HG02943 (cell line): ENCODE data around the gene PRKAB2.
"Not testable (repeated sequence)": the region's sequence is repeated elsewhere in the genome, so short reads cannot be mapped to it uniquely, and the experiment has no call there.

Source experiments
- ATAC-seq: cut with Tn5 transposase; IDR thresholded peaks from one replicate; pipeline ENCODE4 v1.9.1; 2021; ENCODE audit warnings: mild to moderate bottlenecking, low read depth, moderate library complexity; ENCODE audit not compliant: unreplicated experiment

PRKAB2 gene

DNA sequence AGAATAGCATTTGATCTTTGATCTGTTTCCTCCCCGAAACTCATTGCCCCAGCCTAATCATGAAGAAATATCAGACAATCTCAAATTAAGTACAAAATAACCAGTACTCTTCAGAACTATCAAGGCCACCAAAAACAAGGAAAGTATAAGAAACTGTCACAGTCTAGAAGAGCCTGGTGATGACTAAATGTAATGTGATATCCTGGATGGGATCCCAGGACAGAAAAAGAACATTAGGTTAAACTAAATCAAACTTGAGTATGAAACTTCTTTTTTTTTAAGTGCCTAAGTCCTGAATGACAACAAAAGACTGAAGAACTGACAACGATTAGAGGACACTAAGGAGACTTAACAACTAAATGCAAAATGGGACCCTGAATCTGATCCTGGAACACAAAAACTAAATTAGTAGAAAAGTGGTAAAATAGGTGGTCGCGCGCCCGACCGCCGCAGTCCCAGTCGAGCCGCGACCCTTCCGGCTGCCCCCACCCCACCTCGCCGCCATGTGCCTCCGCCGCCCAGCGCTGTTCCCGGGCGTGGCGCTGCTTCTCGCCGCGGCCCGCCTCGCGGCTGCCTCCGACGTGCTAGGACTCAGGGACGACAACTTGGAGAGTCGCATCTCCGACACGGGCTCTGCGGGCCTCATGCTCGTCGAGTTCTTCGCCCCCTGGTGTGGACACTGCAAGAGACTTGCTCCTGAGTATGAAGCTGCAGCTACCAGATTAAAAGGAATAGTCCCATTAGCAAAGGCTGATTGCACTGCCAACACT is 5.5 kb upstream of the PRKAB2 start:
- ATAC-seq = no peak

DNA sequence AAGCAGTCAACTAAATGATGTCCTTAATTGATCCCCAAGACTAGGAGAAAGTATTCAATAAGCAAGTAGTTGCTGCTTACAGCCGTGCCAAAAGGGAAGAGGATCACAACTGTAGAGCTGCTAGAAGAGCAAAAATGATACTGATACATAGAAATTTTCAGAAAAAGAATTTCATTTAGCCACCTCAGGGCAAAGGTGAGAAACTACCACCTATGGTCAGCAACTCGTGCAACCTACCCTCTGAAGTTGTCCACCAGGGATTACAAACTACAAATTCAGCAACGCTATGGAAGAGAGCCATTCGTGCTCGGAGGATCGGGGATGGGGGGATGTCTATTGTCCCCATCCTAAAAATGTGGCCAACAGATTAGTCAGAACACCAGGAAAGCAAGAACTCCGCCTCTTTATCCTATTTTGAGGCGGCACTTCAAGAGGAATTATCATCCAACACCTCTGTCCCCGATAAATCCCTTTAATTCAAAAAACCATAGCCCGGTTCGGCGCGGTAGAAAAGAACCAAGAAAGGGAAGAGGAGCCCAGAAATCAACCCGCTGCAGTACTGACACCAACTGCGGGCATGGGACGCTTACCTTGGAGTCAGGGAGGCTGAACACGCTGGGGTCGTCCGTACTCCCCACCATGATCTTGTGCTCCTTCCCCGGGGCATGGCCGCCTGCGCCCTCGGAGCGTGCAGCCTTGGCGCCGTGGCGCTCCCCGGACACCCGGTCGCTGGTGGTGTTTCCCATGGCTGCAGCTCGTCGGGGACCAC is 687 bp downstream of the PRKAB2 start:
- ATAC-seq = peak; percentile 24

DNA sequence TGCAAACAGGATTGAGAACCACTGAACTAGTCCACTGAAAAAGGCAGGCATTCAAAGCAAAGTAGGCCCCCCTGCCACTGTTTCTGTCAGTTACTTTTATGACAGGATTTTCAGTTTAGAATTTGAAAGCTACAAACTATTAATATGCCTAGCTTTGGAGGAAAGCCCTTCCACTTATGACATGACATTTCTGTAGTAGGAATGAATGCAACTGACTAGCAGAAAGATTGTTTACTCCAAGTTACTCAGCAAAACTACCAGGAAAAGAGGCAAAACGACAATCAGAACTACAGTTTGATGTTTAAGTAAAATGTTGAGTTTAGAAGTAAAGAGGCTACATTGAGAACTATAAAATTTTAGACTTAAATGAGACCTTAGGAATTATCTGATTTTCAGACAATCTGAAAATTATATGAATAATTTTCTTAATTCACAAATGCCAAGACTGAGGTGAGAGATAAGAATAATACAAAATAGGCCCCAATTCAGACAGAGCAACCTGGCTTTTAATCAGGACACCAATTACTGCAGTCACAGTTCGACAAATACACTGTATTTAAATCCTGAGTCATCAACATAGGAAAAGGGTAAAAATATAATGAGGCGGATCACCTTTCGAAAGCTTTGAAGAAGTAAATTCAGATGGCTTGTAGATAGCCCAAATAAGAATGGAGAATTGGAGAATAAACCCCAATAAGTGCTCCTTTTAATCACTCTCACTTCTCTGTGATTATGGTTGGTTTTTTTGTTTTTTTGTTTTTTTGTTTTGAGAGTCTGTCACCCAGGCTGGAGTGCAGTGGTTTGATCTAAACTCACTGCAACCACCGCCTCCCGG is 2.2 kb downstream of the PRKAB2 start:
- no peak for ATAC-seq

DNA sequence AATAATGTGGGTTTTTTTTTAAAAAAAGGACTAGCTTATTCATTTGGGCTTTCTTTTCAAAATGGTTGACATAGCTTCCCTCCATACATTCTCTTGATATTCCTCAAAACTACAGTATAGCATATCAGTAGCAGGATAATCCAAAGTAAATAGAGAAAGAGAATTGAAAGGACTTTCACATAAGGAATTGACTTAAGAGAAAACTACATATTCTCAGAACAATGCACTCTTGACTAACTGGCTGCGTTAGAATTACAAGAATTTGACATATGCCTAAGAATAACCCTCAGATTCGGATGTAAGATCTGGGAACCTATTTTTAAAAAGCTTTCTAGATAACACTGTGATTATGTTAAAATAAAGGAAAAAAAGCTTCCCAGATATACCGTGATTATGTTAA is 3.1 kb downstream of the PRKAB2 start:
- no peak for ATAC-seq

DNA sequence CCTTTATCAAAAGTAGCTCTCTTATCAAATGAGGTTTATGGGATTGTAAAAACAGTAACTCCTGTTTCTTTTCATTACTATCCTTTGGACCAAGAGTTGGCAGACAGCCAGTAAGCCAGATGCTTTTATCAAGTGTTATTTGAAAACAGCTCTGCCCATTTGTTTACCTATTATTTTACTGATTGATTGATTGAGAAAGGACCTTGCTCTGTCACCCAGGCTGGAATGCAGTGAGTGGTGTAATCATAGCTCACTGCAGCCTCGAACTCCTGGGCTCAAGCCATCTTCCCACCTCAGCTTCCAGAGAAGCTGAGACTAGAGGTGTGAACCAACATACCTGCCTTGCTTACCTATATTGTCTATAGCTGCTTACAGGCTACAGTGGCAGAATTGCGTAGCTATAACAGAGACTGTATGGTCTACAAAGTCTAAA is 3.6 kb downstream of the PRKAB2 start:
- no peak for ATAC-seq

DNA sequence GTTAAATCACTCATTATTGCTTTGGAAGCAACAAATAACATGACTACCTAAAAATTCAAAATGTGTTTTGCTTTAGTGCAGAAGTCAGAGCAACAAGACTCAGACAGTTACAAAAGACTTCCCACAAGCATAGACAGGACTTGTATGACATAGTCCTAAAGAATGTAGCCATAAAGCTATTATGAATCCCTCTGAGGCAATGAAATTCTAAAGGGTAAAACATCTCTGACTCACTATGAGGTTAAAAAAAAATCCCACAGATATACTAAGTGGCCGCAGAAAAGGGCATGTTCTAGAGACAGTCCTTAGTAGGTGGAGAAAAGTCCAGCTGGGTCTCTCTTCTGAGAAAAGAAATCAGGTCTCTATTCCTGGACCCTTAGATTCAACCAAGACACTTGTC is 4.9 kb downstream of the PRKAB2 start:
- no peak for ATAC-seq

DNA sequence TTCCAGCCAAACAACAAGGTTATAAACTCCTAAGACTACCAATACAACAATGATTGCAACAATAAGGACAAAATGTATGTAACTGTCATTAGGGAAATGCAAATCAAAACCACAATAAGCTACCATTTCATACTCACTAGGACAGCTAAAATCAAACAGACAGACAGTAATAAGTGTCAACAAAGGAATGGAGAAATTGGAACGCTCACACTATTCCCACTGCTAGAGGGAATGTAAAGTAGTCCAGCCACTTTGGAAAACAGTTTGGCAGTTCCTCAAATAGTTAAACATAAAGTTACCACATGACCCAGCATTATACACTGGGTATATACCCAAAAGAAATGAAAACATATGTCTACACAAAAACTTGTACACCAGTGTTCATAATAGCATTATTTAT is 9.3 kb downstream of the PRKAB2 start:
- ATAC-seq = no peak

DNA sequence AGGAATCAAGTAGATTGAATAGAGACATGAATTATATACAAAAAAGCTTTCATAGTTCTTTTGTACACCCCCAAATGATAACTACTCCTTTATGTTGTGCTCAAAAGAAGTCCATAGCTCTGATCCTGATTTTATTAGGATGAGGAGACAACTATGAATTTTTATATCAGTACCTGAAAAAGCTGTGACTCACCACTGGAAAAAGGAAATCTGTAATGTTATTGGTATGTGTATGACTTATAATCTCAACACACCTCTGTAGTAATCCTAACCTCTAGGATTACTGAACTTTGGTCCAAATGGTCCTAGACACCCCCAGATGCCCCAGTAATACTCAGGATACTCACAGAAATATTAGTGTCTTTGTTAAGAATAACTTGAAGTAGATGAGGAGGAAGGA is 10.2 kb downstream of the PRKAB2 start:
- ATAC-seq = no peak

DNA sequence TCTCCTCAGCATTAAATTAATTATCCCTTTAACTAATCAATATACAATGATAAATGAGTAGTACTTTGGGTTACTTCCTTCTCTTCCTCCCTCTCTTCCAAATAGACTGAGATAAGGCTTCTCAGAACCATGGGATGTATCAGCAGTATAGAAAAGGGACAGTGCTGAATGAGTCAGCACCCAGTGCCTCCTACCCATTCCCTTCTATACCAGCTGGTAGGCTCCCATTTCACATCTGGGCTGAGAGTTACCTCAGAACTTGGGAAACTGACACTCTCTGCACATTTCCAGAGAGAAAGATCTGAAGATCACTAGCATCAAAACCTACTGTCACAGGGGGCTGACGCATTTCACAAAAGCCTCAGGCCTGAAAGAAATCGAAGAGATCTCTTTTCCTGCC is 15.2 kb downstream of the PRKAB2 start:
- ATAC-seq = not testable (repeated sequence)

DNA sequence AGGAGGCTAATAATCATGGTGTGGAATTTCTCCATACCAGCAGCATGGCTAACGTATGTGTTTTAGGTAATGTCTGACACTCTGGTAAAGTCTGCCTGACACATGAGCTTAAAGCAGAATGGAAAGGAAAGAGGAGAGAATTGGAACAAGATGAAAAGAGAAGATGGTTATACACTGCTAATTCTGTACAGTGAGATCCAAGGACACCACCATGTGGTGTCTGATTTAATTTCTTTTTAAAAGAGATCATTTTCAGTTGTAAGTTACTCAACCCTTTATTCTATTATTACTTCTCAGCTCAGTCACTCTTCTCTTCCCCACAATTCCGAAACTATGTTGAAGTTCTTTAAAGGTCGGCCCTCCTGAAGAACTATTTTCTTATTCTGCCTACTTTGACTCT is 15.6 kb downstream of the PRKAB2 start:
- no peak for ATAC-seq

DNA sequence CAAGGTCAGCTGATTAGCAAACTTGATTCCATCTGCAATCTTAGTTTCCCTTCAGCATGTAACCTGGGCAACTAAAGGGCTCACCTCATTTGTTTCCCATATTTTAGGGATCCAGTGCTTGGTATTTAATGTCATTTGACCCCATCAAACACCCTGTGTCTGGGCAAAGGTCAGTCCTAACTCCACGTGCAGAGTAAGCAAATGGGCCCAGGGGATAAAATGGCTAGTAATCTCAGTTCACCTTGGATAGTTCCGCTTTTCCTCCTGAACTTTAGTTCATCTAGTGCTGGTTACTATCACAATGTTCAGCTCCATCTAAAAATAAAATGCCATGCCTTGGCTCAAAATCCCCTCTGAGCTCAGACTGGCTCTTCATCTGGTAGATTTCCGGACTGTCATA is 19.5 kb downstream of the PRKAB2 start:
- no peak for ATAC-seq

DNA sequence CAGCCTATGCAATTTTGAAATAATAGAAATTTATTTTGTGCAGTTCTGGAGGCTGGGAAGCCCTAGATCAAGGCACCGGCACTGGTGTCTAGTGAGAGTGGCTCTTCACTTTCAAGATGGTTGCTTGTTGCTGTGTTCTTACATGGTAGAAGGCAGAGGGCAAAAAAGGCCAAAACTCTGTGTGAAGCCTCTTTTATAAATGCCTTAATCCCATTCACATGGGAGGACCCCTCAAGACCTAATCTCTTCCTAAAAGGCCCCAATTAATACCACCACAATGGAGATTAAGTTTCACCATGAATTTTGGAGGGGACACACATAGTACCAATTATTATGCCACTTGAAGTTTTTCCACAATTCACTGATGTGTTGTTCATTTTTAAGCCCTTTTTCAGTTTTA is 21.0 kb downstream of the PRKAB2 start:
- no peak for ATAC-seq

DNA sequence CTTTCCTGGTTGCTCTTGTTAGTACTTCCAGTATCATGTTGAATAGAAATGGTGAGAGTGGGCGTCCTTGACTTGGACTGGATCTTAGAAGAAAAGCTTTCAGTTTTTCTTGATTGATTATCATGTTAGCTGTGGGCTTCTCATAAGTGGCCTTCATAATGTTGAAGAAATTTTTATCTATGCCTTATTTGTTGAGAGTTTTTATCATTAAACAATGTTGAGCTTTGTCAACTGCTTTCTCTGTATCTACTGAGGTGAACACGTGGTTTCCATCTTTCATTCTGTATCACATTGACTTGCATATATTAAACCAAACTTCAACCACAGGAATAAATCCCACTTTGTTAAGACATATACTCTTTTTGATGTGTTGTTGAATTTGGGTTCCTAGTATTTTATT is 29.4 kb downstream of the PRKAB2 start:
- no peak for ATAC-seq

DNA sequence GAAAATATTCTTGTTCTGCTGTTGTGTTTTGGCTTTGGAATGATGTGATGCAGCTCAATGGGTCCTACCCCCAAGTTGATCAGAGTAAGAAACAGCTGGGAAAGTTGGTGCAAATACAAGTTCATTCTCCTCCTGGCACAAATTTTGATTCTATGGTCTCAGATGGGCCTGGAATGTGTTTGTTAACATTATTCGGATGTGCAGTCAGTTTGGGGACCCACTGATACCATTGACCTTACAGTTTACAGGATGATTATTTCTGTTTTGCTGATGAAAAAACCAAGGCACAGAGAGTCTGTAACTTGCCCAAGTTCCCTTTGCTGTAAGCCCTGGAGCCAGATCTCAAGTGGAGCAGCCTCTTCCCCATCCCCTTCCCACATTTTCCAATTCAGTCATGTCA is 41.5 kb downstream of the PRKAB2 start:
- not testable (repeated sequence) for ATAC-seq

DNA sequence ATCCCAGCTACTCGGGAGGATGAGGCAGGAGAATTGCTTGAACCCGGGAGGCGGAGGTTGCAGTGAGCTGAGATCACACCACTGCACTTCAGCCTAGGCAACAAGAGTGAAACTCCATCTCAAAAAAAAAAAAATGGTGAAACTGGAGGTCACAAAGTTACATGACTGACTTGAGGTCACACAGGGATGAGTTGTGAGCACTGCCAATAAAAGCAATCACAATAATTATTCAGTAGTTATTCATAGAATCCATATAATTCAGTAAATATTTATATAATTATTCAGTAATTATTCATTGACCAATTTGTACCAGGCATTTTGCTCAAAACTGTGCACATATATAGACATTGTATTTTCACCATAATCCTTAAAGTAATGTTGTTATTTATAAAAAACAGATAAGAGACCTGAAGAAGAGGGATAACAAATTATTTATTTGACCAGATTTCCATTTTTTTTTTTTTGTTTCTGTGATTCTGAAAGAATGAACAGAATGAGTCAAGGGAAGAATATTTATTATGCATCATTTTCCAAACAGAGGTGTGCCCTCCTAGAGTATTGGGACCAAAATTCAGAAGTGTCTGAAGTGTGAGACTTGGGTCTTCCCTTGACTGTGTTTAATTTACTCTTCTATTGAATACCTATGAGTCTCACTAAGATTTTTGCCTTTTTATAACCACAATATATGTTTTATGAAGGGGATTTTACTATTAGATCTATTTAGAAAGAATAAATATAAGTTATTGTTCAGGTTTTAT is 43.0 kb downstream of the PRKAB2 start:
- ATAC-seq = no peak

DNA sequence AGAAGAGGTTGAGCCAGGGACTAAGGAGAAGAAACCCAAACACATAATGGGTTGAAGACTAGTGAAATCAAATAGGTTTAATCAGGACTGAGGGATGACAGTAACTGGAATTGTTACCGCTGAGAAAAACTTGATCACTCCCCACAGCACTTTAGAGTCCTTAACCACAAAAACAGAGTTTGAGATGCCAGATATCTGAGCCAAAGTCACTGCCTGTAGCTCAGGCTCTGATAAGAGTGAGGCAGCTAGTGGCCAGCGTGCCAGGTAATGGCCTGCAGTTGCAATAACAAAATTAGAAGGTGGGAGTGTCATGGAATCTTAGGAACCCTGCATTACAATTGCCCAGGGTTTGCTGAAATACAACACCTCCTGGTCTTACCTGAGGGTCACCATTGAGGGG is 48.0 kb downstream of the PRKAB2 start:
- ATAC-seq = no peak

DNA sequence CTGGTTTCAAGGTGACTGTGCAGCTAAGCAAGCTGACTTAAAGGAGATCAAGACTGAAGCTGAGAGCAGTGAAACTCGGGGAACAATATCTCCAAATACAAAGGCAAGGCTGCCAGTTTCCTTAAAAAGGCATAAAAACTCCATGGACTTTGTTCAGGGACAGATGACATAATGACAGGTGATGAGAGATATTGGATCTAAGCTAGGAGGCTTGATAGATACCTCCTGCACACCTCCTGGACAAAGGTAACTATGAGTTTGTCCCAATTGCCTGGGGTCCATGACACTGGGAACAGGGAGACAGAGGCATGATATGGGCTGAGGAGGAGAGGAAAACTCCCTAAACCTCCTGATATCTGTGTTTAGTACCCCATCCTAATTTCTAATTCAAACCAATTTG is 55.2 kb downstream of the PRKAB2 start:
- ATAC-seq = no peak

DNA sequence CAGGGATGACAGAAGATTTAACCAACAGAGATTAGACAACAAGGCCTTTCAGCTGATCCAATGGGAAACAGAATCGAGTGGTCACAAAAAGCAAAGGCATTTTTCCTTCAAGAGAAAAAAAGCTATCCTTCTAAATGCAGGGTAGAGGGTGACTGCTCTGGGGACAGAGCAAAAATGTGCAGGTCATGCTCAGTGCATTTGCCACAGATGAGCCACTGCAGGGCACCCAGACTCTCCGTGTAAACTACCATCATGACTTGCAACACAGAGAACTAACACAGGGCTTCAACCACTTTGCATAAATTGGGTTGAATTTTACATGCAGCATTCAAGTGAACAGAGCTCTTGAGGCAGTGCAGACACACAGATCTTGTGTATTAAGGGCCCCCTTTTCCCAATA is 56.8 kb downstream of the PRKAB2 start:
- ATAC-seq = no peak

DNA sequence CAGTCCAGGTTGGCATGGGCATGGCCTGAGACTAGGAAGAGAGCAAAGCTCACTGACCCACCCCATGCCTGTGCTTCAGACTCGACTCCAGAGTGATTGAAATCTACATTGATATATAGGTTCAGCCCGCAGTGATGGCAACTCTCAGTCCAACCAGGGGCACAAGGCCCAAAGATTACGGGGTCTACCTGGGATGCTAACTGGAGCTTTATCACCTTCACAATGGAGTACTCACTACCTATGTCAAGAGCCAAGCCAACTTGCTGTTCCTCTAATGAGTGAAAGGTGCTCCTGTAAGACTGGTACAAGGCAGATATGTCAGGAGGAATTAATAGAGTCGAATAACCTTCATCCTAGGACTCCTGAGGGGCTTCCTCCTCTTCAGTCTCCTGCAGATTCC is 57.2 kb downstream of the PRKAB2 start:
- not testable (repeated sequence) for ATAC-seq

DNA sequence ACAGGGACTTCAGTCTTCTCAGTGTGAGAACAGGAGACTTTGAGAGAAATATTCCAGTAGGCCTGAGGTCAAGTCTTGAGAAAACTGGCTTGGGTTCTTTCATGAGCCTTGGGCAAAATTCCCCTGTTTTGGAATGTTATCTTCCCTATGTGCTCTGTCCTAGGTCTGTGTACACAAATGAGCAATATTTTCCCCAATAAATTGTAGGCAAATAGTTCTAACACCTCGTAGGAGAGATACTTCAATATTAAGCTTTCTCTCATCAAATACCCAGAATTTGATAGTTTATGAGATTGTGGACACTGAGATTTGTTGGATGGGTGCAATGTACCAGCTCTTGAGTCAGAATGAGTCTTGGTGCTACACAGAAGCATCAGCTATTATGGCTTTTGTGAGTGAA is 57.9 kb downstream of the PRKAB2 start:
- not testable (repeated sequence) for ATAC-seq
